ENCODE measurements around the gene ENOSF1. TPM values are rescaled to one million over a fixed set of nuclear protein-coding genes. Genes with fewer than 3 reads are reported as not detected.

The ENOSF1 gene
- total and polyA plus RNA-seq, 10 of the 15 experiments (the other 5 are each of a cell fraction or from before 2014, with no cell fraction given) = 12.5 to 43.3 (median 29.5) TPM

DNA sequence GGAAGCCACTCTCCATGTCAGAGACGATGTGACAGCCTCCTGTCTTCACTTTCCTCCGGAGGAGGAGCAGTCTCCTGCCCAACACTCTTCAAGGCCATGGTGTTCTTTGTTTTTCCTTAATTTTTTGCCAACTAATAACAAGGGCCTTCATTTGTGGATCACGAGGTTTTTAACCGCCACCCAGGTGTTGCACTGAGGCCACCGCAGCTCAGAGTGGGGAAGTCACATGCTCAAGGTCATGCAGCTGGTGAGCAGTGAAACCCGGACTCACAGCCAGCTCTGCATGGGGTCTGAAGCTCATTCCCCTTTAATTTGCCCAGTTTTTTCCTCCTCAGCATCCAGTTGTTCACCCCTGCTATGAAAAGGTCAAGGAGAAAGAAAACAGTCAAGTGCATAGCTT lies 19.6 kb downstream of the ENOSF1 start (continued):
- TF ChIP-seq, protein P1, sequence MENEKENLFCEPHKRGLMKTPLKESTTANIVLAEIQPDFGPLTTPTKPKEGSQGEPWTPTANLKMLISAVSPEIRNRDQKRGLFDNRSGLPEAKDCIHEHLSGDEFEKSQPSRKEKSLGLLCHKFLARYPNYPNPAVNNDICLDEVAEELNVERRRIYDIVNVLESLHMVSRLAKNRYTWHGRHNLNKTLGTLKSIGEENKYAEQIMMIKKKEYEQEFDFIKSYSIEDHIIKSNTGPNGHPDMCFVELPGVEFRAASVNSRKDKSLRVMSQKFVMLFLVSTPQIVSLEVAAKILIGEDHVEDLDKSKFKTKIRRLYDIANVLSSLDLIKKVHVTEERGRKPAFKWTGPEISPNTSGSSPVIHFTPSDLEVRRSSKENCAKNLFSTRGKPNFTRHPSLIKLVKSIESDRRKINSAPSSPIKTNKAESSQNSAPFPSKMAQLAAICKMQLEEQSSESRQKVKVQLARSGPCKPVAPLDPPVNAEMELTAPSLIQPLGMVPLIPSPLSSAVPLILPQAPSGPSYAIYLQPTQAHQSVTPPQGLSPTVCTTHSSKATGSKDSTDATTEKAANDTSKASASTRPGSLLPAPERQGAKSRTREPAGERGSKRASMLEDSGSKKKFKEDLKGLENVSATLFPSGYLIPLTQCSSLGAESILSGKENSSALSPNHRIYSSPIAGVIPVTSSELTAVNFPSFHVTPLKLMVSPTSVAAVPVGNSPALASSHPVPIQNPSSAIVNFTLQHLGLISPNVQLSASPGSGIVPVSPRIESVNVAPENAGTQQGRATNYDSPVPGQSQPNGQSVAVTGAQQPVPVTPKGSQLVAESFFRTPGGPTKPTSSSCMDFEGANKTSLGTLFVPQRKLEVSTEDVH (IDR thresholded peaks at IDR 0.05; ENCODE audit: low read depth, partially characterized antibody) = no peak
- TF ChIP-seq HDAC6 (IDR thresholded peaks at IDR 0.05; ENCODE audit: unreplicated experiment) (no peak), PML (IDR thresholded peaks at IDR 0.05; ENCODE audit: low read length) (no peak)

DNA sequence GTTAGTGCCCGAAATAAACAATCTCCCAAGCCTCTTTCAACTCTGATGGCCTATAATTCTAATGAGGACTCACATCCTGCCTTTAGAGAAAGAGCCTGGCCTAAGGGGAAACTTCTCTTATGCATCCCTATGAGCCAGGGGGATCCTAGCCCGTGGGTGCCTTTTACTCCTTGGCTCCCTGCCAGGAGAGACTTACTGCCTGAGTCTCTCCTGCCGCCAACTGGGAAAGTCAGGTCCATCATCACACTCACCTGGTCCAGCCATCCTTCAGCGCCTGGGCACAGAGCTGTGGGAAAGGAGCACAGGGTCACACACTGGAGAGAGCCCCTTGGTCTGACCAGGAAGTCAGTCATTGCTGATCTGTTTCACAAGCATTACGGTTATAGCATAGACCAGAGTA lies 24.1 kb downstream of the ENOSF1 start:
- H2AFZ ChIP-seq (ENCODE audit: control insufficient read depth, low read depth, low read length) = no peak overlapping the region
- whole genome bisulfite sequencing (ENCODE audit: insufficient coverage, insufficient replicate concordance, low lambda C conversion rate, missing lambda C conversion rate) = 78% methylated on average over 5 of the region's 5 CpGs
- no peak overlapping the region for H3K4me2 ChIP-seq (ENCODE audit: control insufficient read depth, insufficient read depth)
- H3K9me3 ChIP-seq (replicated peaks; ENCODE audit: control insufficient read depth, insufficient read depth, low read length) = no peaks in the 10 kb centered on the region
- intact Hi-C loops (cut with micrococcal nuclease; ENCODE audit: unreplicated experiment) = no loop called here
- H3K4me1 ChIP-seq (ENCODE audit: control insufficient read depth, insufficient read depth, low read length) = no peaks in the 10 kb centered on the region
- H4K20me1 ChIP-seq (ENCODE audit: control insufficient read depth, insufficient read depth) = no peaks in the 10 kb centered on the region; the same call in 1 of the 2 replicates
- SMC1A ChIA-PET (ENCODE audit: uncharacterized antibody, unreplicated experiment) = no interaction called here
- DNase-seq (ENCODE audit: low read depth, low spot score) (no peak), FAIRE-seq (no peak), ATAC-seq (no peak)
- in situ Hi-C loops (cut with MboI) = no loop called here
- H3K4me3 ChIP-seq = no peak overlapping the region
- no peaks in the 10 kb centered on the region for H3K27me3 ChIP-seq (replicated peaks in 1 of 2; ENCODE audit: control insufficient read depth in 2 of 2, insufficient read depth in 2 of 2, low read length in 1 of 2)
- H3K36me3 ChIP-seq (ENCODE audit: control insufficient read depth in 2 of 2, insufficient read depth in 2 of 2, low read length in 1 of 2) = peaks cover 0 to 6% of the 10 kb centered on the region in 2 experiments; a peak in 1 of 4 replicates
- RAD21 ChIA-PET (ENCODE audit: unreplicated experiment) = no interaction called here
- POLR2A ChIA-PET = no interaction called here
- CTCF ChIA-PET = no interaction called here
- no peak overlapping the region for H3K9ac ChIP-seq (ENCODE audit: control insufficient read depth, insufficient read depth, low read length)
- H3K27ac ChIP-seq (ENCODE audit: control insufficient read depth, insufficient read depth) = no peak overlapping the region
- no TSS peak for BruUV-seq (replicated peaks)
- no peaks in the 10 kb centered on the region for H3K79me2 ChIP-seq (ENCODE audit: control insufficient read depth, insufficient read depth, low read length)
- TF ChIP-seq TAF1 (IDR thresholded peaks at IDR 0.05; ENCODE audit: borderline replicate concordance, low read depth, low read length) (no peak), EP300 (IDR thresholded peaks at IDR 0.05; ENCODE audit: borderline replicate concordance in 1 of 2, control insufficient read depth in 1 of 2, low read depth in 2 of 2, low read length in 2 of 2) (no peak), ZSCAN29 (IDR thresholded peaks at IDR 0.05) (no peak), GATAD2B (conservative IDR thresholded peaks at IDR 0.05; ENCODE audit: low read depth) (no peak), EZH2 (IDR thresholded peaks at IDR 0.05; ENCODE audit: borderline replicate concordance, control insufficient read depth, low read depth, low read length) (no peak), MYC (IDR thresholded peaks at IDR 0.05; ENCODE audit: insufficient read depth, insufficient read length, insufficient replicate concordance, low read length, severe bottlenecking) (no peak), CREM (IDR thresholded peaks at IDR 0.05; ENCODE audit: low read depth) (no peak), KLF5 (IDR thresholded peaks at IDR 0.05; ENCODE audit: partially characterized antibody) (no peak)
- TF ChIP-seq, protein P2, sequence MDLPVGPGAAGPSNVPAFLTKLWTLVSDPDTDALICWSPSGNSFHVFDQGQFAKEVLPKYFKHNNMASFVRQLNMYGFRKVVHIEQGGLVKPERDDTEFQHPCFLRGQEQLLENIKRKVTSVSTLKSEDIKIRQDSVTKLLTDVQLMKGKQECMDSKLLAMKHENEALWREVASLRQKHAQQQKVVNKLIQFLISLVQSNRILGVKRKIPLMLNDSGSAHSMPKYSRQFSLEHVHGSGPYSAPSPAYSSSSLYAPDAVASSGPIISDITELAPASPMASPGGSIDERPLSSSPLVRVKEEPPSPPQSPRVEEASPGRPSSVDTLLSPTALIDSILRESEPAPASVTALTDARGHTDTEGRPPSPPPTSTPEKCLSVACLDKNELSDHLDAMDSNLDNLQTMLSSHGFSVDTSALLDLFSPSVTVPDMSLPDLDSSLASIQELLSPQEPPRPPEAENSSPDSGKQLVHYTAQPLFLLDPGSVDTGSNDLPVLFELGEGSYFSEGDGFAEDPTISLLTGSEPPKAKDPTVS (IDR thresholded peaks at IDR 0.05; ENCODE audit: low read depth, low read length) = no peak
- TF ChIP-seq, protein P3, sequence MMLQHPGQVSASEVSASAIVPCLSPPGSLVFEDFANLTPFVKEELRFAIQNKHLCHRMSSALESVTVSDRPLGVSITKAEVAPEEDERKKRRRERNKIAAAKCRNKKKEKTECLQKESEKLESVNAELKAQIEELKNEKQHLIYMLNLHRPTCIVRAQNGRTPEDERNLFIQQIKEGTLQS (IDR thresholded peaks at IDR 0.05; ENCODE audit: borderline replicate concordance, extremely low read depth, low read depth, low read length) = no peak
- TF ChIP-seq, protein P4, sequence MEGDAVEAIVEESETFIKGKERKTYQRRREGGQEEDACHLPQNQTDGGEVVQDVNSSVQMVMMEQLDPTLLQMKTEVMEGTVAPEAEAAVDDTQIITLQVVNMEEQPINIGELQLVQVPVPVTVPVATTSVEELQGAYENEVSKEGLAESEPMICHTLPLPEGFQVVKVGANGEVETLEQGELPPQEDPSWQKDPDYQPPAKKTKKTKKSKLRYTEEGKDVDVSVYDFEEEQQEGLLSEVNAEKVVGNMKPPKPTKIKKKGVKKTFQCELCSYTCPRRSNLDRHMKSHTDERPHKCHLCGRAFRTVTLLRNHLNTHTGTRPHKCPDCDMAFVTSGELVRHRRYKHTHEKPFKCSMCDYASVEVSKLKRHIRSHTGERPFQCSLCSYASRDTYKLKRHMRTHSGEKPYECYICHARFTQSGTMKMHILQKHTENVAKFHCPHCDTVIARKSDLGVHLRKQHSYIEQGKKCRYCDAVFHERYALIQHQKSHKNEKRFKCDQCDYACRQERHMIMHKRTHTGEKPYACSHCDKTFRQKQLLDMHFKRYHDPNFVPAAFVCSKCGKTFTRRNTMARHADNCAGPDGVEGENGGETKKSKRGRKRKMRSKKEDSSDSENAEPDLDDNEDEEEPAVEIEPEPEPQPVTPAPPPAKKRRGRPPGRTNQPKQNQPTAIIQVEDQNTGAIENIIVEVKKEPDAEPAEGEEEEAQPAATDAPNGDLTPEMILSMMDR (IDR thresholded peaks at IDR 0.05 in 2 of 3, conservative IDR thresholded peaks at IDR 0.05 in 1 of 3; ENCODE audit: control insufficient read depth in 2 of 3, extremely low read depth in 1 of 3, insufficient read depth in 1 of 3, low read depth in 3 of 3, low read length in 3 of 3) = no peak

Data from GM12878 (cell line).